ENCODE data around the gene MEF2C. TPM values are rescaled to one million over a fixed set of nuclear protein-coding genes. Genes with fewer than 3 reads are reported as not detected.

Gene MEF2C
- total and polyA plus RNA-seq, 2 experiments from 2014 or later: 107 to 175 TPM

- Histone ChIP-seq H3K9me3 (ENCODE audit: low read depth) (no peaks in the 10 kb centered on the region), H3K27me3 (no peaks in the 10 kb centered on the region), H3K36me3 (peaks cover 12% of the 10 kb centered on the region), H3K4me3 (no peak overlapping the region), H3K4me1 (ENCODE audit: low read depth) (peaks cover 26% of the 10 kb centered on the region), H3K27ac (peak overlapping the region; percentile 40)
- TF ChIP-seq, protein P1, sequence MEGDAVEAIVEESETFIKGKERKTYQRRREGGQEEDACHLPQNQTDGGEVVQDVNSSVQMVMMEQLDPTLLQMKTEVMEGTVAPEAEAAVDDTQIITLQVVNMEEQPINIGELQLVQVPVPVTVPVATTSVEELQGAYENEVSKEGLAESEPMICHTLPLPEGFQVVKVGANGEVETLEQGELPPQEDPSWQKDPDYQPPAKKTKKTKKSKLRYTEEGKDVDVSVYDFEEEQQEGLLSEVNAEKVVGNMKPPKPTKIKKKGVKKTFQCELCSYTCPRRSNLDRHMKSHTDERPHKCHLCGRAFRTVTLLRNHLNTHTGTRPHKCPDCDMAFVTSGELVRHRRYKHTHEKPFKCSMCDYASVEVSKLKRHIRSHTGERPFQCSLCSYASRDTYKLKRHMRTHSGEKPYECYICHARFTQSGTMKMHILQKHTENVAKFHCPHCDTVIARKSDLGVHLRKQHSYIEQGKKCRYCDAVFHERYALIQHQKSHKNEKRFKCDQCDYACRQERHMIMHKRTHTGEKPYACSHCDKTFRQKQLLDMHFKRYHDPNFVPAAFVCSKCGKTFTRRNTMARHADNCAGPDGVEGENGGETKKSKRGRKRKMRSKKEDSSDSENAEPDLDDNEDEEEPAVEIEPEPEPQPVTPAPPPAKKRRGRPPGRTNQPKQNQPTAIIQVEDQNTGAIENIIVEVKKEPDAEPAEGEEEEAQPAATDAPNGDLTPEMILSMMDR (IDR thresholded peaks at IDR 0.05; ENCODE audit: low read depth, low read length): no peak
- DNase-seq (ENCODE audit: low read depth in 1 of 2, low spot score in 1 of 2): no peak
Observed at GRCh38 chr5:88734983-88735382, 148.0 kb downstream of the MEF2C start.

DNA sequence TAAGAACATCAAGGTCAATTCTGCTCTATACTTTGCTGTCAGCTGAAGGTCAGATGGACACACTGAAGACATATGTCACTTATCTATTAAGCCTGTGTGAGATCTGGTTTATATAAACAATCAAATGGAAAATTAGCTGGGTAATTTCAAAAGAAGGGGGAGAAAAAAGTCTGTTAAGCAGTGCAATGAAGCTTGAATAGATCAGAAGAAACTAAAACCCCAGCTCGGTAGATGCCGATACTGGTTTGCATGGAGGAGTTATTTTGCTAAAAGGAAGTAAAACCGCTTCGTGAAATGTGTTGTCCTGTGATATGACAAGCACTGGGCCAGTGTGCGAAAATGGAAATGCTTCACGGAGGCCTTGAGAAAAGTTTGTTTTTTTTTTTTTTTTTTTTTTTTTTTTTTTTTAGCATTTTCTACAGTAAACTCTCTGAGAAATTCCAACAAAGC, 148.8 kb downstream of the MEF2C start:
- Histone ChIP-seq H3K27ac (peak overlapping the region; percentile 79), H3K4me1 (ENCODE audit: low read depth) (peaks cover 29% of the 10 kb centered on the region), H3K4me3 (no peak overlapping the region), H3K36me3 (peaks cover 12% of the 10 kb centered on the region), H3K27me3 (no peaks in the 10 kb centered on the region), H3K9me3 (ENCODE audit: low read depth) (no peaks in the 10 kb centered on the region)
- TF ChIP-seq, protein P1 (IDR thresholded peaks at IDR 0.05; ENCODE audit: low read depth, low read length): no peak
- peak in 1 of 2 donors; percentile 18 for DNase-seq (ENCODE audit: low read depth in 1 of 2, low spot score in 1 of 2)

GRCh38 chr5:88732862-88733261, 150.1 kb downstream of the MEF2C start:
- H3K9me3 ChIP-seq (ENCODE audit: low read depth): no peaks in the 10 kb centered on the region
- TF ChIP-seq, protein P1 (IDR thresholded peaks at IDR 0.05; ENCODE audit: low read depth, low read length): no peak
- no peaks in the 10 kb centered on the region for H3K27me3 ChIP-seq
- peak overlapping the region; percentile 79 for H3K27ac ChIP-seq
- no peak overlapping the region for H3K4me3 ChIP-seq
- H3K36me3 ChIP-seq: peaks cover 24% of the 10 kb centered on the region
- peaks cover 25% of the 10 kb centered on the region for H3K4me1 ChIP-seq (ENCODE audit: low read depth)
- no peak for DNase-seq (ENCODE audit: low read depth in 1 of 2, low spot score in 1 of 2)

GRCh38 chr5:88732181-88732633, 150.8 kb downstream of the MEF2C start:
- Histone ChIP-seq H3K36me3 (peaks cover 27% of the 10 kb centered on the region), H3K4me3 (no peak overlapping the region), H3K4me1 (ENCODE audit: low read depth) (peaks cover 21% of the 10 kb centered on the region), H3K27ac (peak overlapping the region; percentile 79), H3K9me3 (ENCODE audit: low read depth) (no peaks in the 10 kb centered on the region), H3K27me3 (no peaks in the 10 kb centered on the region)
- peak in 1 of 2 donors; percentile 25 for DNase-seq (ENCODE audit: low read depth in 1 of 2, low spot score in 1 of 2)
- TF ChIP-seq, protein P1 (IDR thresholded peaks at IDR 0.05; ENCODE audit: low read depth, low read length): no peak

DNA sequence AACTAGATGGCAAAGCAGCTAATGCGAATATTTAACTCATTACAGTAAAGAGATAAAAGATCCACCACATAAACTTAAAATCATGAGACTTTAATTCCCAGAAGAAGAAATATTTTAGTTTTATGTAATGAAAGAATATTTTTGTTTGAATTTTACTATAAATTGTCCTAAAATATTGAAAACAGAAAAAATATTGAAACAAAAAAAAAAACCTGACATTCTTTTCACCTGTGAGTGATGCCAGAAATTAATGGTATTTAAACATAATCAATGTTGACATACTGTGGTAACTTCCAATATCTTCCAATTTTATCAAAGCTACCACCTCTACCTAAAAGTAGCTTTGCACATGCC, 153.2 kb downstream of the MEF2C start:
- H3K9me3 ChIP-seq (ENCODE audit: low read depth): no peaks in the 10 kb centered on the region
- no peak overlapping the region for H3K4me3 ChIP-seq
- no peak for DNase-seq (ENCODE audit: low read depth in 1 of 2, low spot score in 1 of 2)
- H3K4me1 ChIP-seq (ENCODE audit: low read depth): peaks cover 21% of the 10 kb centered on the region
- H3K36me3 ChIP-seq: peaks cover 48% of the 10 kb centered on the region
- TF ChIP-seq, protein P1 (IDR thresholded peaks at IDR 0.05; ENCODE audit: low read depth, low read length): no peak
- H3K27me3 ChIP-seq: no peaks in the 10 kb centered on the region
- H3K27ac ChIP-seq: no peak overlapping the region

Data from cardiac muscle cell (in vitro differentiated cells and primary cell).